H9 (cell line): ENCODE measurements around the gene HDX. TPM values are rescaled to one million over a fixed set of nuclear protein-coding genes. Genes with fewer than 3 reads are reported as not detected.

Experiments
- DNase-seq: peaks from one replicate; pipeline ENCODE4 v3.0.0-alpha.2; 2017
- H2AFZ ChIP-seq: one replicate; pipeline ENCODE4 v1.6.1; 2013; ENCODE audit warnings: mild to moderate bottlenecking, low read length, control low read depth, moderate library complexity
- H2AK5ac ChIP-seq: 2 replicates; pipeline ENCODE4 v1.6.1; 2013; ENCODE audit warnings: low read length, control low read depth, mixed read lengths; ENCODE audit not compliant: insufficient read length
- H2BK120ac ChIP-seq: one replicate; pipeline ENCODE4 v1.6.1; 2013; ENCODE audit warnings: low read depth, mild to moderate bottlenecking, low read length, control low read depth, inconsistent platforms; ENCODE audit not compliant: poor library complexity, severe bottlenecking
- H2BK12ac ChIP-seq: 2 replicates; pipeline ENCODE4 v1.6.1; 2013; ENCODE audit warnings: low read length, control low read depth, mixed read lengths, low read depth; ENCODE audit not compliant: insufficient read length
- H2BK15ac ChIP-seq: 2 replicates; pipeline ENCODE4 v1.6.1; 2013; ENCODE audit warnings: low read depth, low read length, control low read depth
- H2BK20ac ChIP-seq: one replicate; pipeline ENCODE4 v1.6.1; 2013; ENCODE audit warnings: low read depth, mild to moderate bottlenecking, low read length, control low read depth, inconsistent platforms; ENCODE audit not compliant: poor library complexity, severe bottlenecking
- H2BK5ac ChIP-seq: 2 replicates; pipeline ENCODE4 v1.6.1; 2013; ENCODE audit warnings: low read length, control low read depth, mixed read lengths; ENCODE audit not compliant: insufficient read length
- H3K14ac ChIP-seq: 2 replicates; pipeline ENCODE4 v1.6.1; 2013; ENCODE audit warnings: low read length, control low read depth; ENCODE audit not compliant: insufficient read depth
- H3K18ac ChIP-seq: 2 replicates; pipeline ENCODE4 v1.6.1; 2013; ENCODE audit warnings: low read depth, mild to moderate bottlenecking, mixed read lengths, low read length, control low read depth; ENCODE audit not compliant: insufficient read length
- H3K23ac ChIP-seq: 2 replicates; pipeline ENCODE4 v1.6.1; 2013; ENCODE audit warnings: low read length, control low read depth, mixed read lengths, low read depth; ENCODE audit not compliant: insufficient read length
- H3K23me2 ChIP-seq: 2 replicates; pipeline ENCODE4 v1.6.1; 2013; ENCODE audit warnings: low read depth, mild to moderate bottlenecking, mixed read lengths, low read length, control low read depth; ENCODE audit not compliant: insufficient read length, poor library complexity, severe bottlenecking
- H3K27ac ChIP-seq: 2 replicates; pipeline ENCODE4 v1.5.1; 2013; ENCODE audit warnings: low read length, control low read depth, mixed read lengths, low read depth; ENCODE audit not compliant: insufficient read length
- H3K27me3 ChIP-seq: 2 replicates; pipeline ENCODE4 v1.6.1; 2013; ENCODE audit warnings: low read length, control low read depth, inconsistent platforms; ENCODE audit not compliant: insufficient read depth
- H3K4ac ChIP-seq: 2 replicates; pipeline ENCODE4 v1.6.1; 2013; ENCODE audit warnings: low read depth, mild to moderate bottlenecking, control low read depth, inconsistent platforms, low read length, moderate library complexity
- H3K4me1 ChIP-seq: 2 replicates; pipeline ENCODE4 v1.6.1; 2013; ENCODE audit warnings: low read length, control low read depth, inconsistent platforms; ENCODE audit not compliant: insufficient read depth
- H3K4me2 ChIP-seq: 2 replicates; pipeline ENCODE4 v1.6.1; 2013; ENCODE audit warnings: low read length, control low read depth, mixed read lengths; ENCODE audit not compliant: insufficient read length, insufficient read depth
- H3K56ac ChIP-seq: 2 replicates; pipeline ENCODE4 v1.6.1; 2013; ENCODE audit warnings: low read depth, mild to moderate bottlenecking, mixed read lengths, low read length, control low read depth; ENCODE audit not compliant: insufficient read length
- H3K79me1 ChIP-seq: 2 replicates; pipeline ENCODE4 v1.6.1; 2013; ENCODE audit warnings: low read depth, mild to moderate bottlenecking, moderate library complexity, low read length, control low read depth, inconsistent platforms; ENCODE audit not compliant: insufficient read depth, poor library complexity, severe bottlenecking
- H3K79me2 ChIP-seq: 2 replicates; pipeline ENCODE4 v1.6.1; 2013; ENCODE audit warnings: low read length, control low read depth, inconsistent platforms; ENCODE audit not compliant: insufficient read depth
- H3K9ac ChIP-seq: 2 replicates; pipeline ENCODE4 v1.6.1; 2013; ENCODE audit warnings: low read length, control low read depth, mixed read lengths; ENCODE audit not compliant: insufficient read length; ENCODE audit errors: extremely low read depth
- H3K9me3 ChIP-seq: one replicate; pipeline ENCODE4 v1.6.1; 2013; ENCODE audit warnings: low read depth, low read length, inconsistent platforms; ENCODE audit not compliant: control insufficient read depth
- H3T11ph ChIP-seq: one replicate; pipeline ENCODE4 v1.6.1; 2013; ENCODE audit warnings: mild to moderate bottlenecking, low read length, control low read depth, inconsistent platforms
- H4K20me1 ChIP-seq: one replicate; pipeline ENCODE4 v1.6.1; 2013; ENCODE audit not compliant: control insufficient read depth, insufficient read length, insufficient read depth
- H4K5ac ChIP-seq: 2 replicates; pipeline ENCODE4 v1.6.1; 2013; ENCODE audit warnings: low read depth, mild to moderate bottlenecking, mixed read lengths, low read length, control low read depth; ENCODE audit not compliant: insufficient read length
- H4K8ac ChIP-seq: replicated peaks from 2 replicates; pipeline ENCODE4 v1.6.1; 2013; ENCODE audit warnings: low read length, control low read depth, mixed read lengths, low read depth; ENCODE audit not compliant: insufficient read length
- H4K91ac ChIP-seq: 2 replicates; pipeline ENCODE4 v1.6.1; 2013; ENCODE audit warnings: low read depth, mild to moderate bottlenecking, moderate library complexity, mixed read lengths, low read length, control low read depth; ENCODE audit not compliant: insufficient read length
- H3K27ac Mint-ChIP-seq, 3 experiments: 2 replicates in 2 of 3; 3 replicates in 1 of 3; pipeline ENCODE4 v1.8.0; 2020 to 2021; ENCODE audit warnings: mixed read lengths in 3 of 3, mild to moderate bottlenecking in 1 of 3, moderate library complexity in 1 of 3
- H3K27me3 Mint-ChIP-seq: 2 replicates; pipeline ENCODE4 v1.8.0; 2021; ENCODE audit warnings: low read depth, mild to moderate bottlenecking, moderate library complexity, mixed read lengths
- H3K36me3 Mint-ChIP-seq, 3 experiments: 2 replicates in 2 of 3; 3 replicates in 1 of 3; pipeline ENCODE4 v1.8.0; 2020 to 2021; ENCODE audit warnings: low read depth in 3 of 3, mixed read lengths in 3 of 3; ENCODE audit not compliant: insufficient read depth in 1 of 3
- H3K4me1 Mint-ChIP-seq, 2 experiments: 2 replicates each; pipeline ENCODE4 v1.8.0; 2020; ENCODE audit warnings: mixed read lengths in 2 of 2
- H3K4me3 Mint-ChIP-seq, 2 experiments: 2 replicates in 1 of 2; 3 replicates in 1 of 2; pipeline ENCODE4 v1.8.0; 2020 to 2021; ENCODE audit warnings: mild to moderate bottlenecking in 2 of 2, mixed read lengths in 2 of 2, moderate library complexity in 1 of 2
- H3K9me3 Mint-ChIP-seq, 2 experiments: 2 replicates in 1 of 2; 3 replicates in 1 of 2; pipeline ENCODE4 v1.8.0; 2020; ENCODE audit warnings: mild to moderate bottlenecking in 2 of 2, mixed read lengths in 2 of 2, moderate library complexity in 1 of 2
- total RNA-seq: library from RNA; stranded (reverse); gene quantifications from 2 replicates; pipeline ENCODE4 v1.2.1, GENCODE V29; 2021
- TF ChIP-seq, protein P1 (sequence below): fragments of 200-600 bp; sonication (generic); conservative IDR thresholded peaks from 3 replicates; pipeline ENCODE4 v1.8.0; 2021; ENCODE audit warnings: antibody characterized with exemption, mild to moderate bottlenecking

Gene HDX
- total RNA-seq, 1 experiment from 2014 or later = 5.0 TPM

DNA sequence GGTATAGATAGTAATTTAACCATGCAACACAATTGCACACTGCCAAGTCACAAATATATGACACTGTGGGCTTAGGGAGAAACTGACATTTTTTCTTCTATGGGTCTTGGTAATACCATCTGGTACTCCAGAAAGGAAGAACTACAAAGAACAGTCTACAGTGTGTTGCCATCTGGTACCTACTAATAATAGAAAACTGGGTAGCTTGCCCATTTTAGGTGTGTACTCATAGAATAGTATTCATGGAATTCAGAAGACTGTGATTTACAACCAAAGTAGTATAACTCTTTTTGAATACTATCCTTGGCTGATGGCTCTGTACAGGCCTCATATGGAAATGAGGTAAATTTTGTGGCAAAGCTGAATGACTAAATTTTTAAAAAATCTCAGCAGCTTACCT, 181.6 kb downstream of the HDX start:
- Mint-ChIP-seq H3K9me3 (peaks cover 20 to 47% of the 10 kb centered on the region in 2 experiments), H3K4me1 (peaks cover 13 to 16% of the 10 kb centered on the region in 2 experiments), H3K36me3 (peaks cover 0 to 6% (median 5%) of the 10 kb centered on the region in 3 experiments; a peak in 3 of 7 replicates), H3K27ac (no peak overlapping the region), H3K27me3 (no peaks in the 10 kb centered on the region), H3K4me3 (no peak overlapping the region)
- no peak overlapping the region for H3K9ac ChIP-seq
- H3K56ac ChIP-seq = no peak overlapping the region
- no peak overlapping the region for H2BK5ac ChIP-seq
- no peak overlapping the region for H4K5ac ChIP-seq
- DNase-seq = no peak
- H2AFZ ChIP-seq = no peak overlapping the region
- no peak overlapping the region for H2BK120ac ChIP-seq
- no peak overlapping the region for H2BK20ac ChIP-seq
- H3K4me2 ChIP-seq = no peak overlapping the region
- peaks cover 19% of the 10 kb centered on the region for H3K9me3 ChIP-seq
- H3K23ac ChIP-seq = no peak overlapping the region
- no peaks in the 10 kb centered on the region for H3K23me2 ChIP-seq
- no peak overlapping the region for H3K14ac ChIP-seq
- no peak overlapping the region for H2BK15ac ChIP-seq
- H3K18ac ChIP-seq = no peak overlapping the region
- no peak overlapping the region for H3T11ph ChIP-seq
- no peaks in the 10 kb centered on the region for H3K79me1 ChIP-seq
- H3K27me3 ChIP-seq = no peaks in the 10 kb centered on the region
- no peak overlapping the region for H3K4ac ChIP-seq
- H4K8ac ChIP-seq = no peak overlapping the region
- TF ChIP-seq, protein P1, sequence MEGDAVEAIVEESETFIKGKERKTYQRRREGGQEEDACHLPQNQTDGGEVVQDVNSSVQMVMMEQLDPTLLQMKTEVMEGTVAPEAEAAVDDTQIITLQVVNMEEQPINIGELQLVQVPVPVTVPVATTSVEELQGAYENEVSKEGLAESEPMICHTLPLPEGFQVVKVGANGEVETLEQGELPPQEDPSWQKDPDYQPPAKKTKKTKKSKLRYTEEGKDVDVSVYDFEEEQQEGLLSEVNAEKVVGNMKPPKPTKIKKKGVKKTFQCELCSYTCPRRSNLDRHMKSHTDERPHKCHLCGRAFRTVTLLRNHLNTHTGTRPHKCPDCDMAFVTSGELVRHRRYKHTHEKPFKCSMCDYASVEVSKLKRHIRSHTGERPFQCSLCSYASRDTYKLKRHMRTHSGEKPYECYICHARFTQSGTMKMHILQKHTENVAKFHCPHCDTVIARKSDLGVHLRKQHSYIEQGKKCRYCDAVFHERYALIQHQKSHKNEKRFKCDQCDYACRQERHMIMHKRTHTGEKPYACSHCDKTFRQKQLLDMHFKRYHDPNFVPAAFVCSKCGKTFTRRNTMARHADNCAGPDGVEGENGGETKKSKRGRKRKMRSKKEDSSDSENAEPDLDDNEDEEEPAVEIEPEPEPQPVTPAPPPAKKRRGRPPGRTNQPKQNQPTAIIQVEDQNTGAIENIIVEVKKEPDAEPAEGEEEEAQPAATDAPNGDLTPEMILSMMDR = no peak
- H2AK5ac ChIP-seq = no peak overlapping the region
- no peak overlapping the region for H2BK12ac ChIP-seq
- H3K79me2 ChIP-seq = no peaks in the 10 kb centered on the region
- no peaks in the 10 kb centered on the region for H3K4me1 ChIP-seq
- H4K20me1 ChIP-seq = no peaks in the 10 kb centered on the region
- H3K27ac ChIP-seq = no peak overlapping the region
- no peak overlapping the region for H4K91ac ChIP-seq
